K562 (cell line): ENCODE measurements around the gene PPM1H. TPM values are rescaled to one million over a fixed set of nuclear protein-coding genes. Genes with fewer than 3 reads are reported as not detected.

Experiments used
- ATAC-seq: fragments of 200-7000 bp; cut with Tn5 transposase; 3 replicates; pipeline ENCODE4 v1.9.1; 2020; ENCODE audit warnings: moderate library complexity
- BruUV-seq: library from RNA; stranded (reverse); fragments of 400-500 nt; replicated peaks from 2 replicates; lab custom pipeline; 2021; lab: Mats Ljungman, UMichigan
- CTCF ChIA-PET: fragments of 300-600 bp; formaldehyde crosslinking; extraction: SDS; loops from one replicate; lab custom pipeline; 2021; ENCODE audit warnings: low intra/inter-chr PET ratio; lab: Yijun Ruan, JAX
- POLR2A ChIA-PET: fragments of 300-600, 350-650 bp; sonication (Branson Sonifier 250); formaldehyde crosslinking; extraction: SDS; loops from one replicate; lab custom pipeline; 2021; ENCODE audit warnings: antibody characterized with exemption, inconsistent platforms; lab: Yijun Ruan, JAX
- DNase-seq, 4 experiments: peaks; one replicate each; pipeline versions ENCODE4 v3.0.0 to v3.0.0-alpha.2; 2011 to 2018; ENCODE audit warnings: low spot score in 3 of 4, mixed read lengths in 3 of 4; ENCODE audit errors: extremely low read depth in 1 of 4
- FAIRE-seq: peaks from 2 replicates; lab custom pipeline; 2011; peaks lifted over from hg19 to GRCh38; lab: Jason Lieb, UNC
- H2AFZ ChIP-seq: 2 replicates; pipeline ENCODE4 v1.6.0; 2011; ENCODE audit warnings: low read depth, low read length, control low read depth, inconsistent platforms
- H3K27ac ChIP-seq: fragments of 200-600 bp; 3 replicates; pipeline ENCODE4 v1.8.0; 2011; ENCODE audit warnings: low read depth, mild to moderate bottlenecking, control low read depth, inconsistent platforms, low read length, moderate library complexity, mixed read lengths; ENCODE audit errors: extremely low read depth
- H3K27me3 ChIP-seq, 2 experiments: fragments of 300-600 bp in 1 of 2; 2 replicates in 1 of 2; 3 replicates in 1 of 2; pipeline versions ENCODE4 v1.6.0 to v1.8.0; 2011; ENCODE audit warnings: inconsistent platforms in 2 of 2, low read length in 2 of 2, mild to moderate bottlenecking in 1 of 2, mixed read lengths in 1 of 2, moderate library complexity in 1 of 2; ENCODE audit not compliant: control insufficient read depth in 2 of 2, insufficient read depth in 2 of 2
- H3K36me3 ChIP-seq: fragments of 300-600 bp; 3 replicates; pipeline ENCODE4 v1.8.0; 2011; ENCODE audit warnings: mild to moderate bottlenecking, low read length, inconsistent platforms; ENCODE audit not compliant: control insufficient read depth, insufficient read depth
- H3K4me1 ChIP-seq, 2 experiments: fragments of 200-600 bp in 1 of 2; replicated peaks in 1 of 2; 2 replicates in 1 of 2; 3 replicates in 1 of 2; pipeline versions ENCODE4 v1.5.1 to v1.8.0; 2011; ENCODE audit warnings: inconsistent platforms in 2 of 2, low read length in 2 of 2, mild to moderate bottlenecking in 1 of 2, mixed read lengths in 1 of 2, moderate library complexity in 1 of 2; ENCODE audit not compliant: control insufficient read depth in 2 of 2, insufficient read depth in 2 of 2
- H3K4me2 ChIP-seq: 2 replicates; pipeline ENCODE4 v1.6.1; 2011; ENCODE audit warnings: low read length, control low read depth, inconsistent platforms, mixed read lengths; ENCODE audit not compliant: insufficient read depth
- H3K4me3 ChIP-seq: fragments of 200-600 bp; sonication (generic), shearing (Covaris generic); 2 replicates; pipeline ENCODE4 v1.5.1; 2016; ENCODE audit warnings: control low read depth, inconsistent platforms
- H3K79me2 ChIP-seq: fragments of 200-600 bp; 3 replicates; pipeline ENCODE4 v1.8.0; 2011; ENCODE audit warnings: low read length, inconsistent platforms; ENCODE audit not compliant: control insufficient read depth, insufficient read depth
- H3K9ac ChIP-seq, 2 experiments: 2 replicates each; pipeline versions ENCODE4 v1.6.0 to v1.6.1; 2011; ENCODE audit warnings: low read depth in 2 of 2, low read length in 2 of 2, control low read depth in 1 of 2, inconsistent platforms in 1 of 2, mild to moderate bottlenecking in 1 of 2, mixed read lengths in 1 of 2; ENCODE audit not compliant: insufficient read depth in 1 of 2
- H3K9me1 ChIP-seq: one replicate; pipeline ENCODE4 v1.6.0; 2011; ENCODE audit warnings: inconsistent platforms, mild to moderate bottlenecking, low read length, moderate library complexity; ENCODE audit not compliant: control insufficient read depth, insufficient read depth
- H3K9me3 ChIP-seq: replicated peaks from 2 replicates; pipeline ENCODE4 v1.5.1; 2011; ENCODE audit warnings: low read depth, low read length, inconsistent platforms; ENCODE audit not compliant: control insufficient read depth, insufficient read depth
- H4K20me1 ChIP-seq: replicated peaks from 2 replicates; pipeline ENCODE4 v1.6.1; 2011; ENCODE audit warnings: low read length, inconsistent platforms, mixed read lengths; ENCODE audit not compliant: control insufficient read depth, insufficient read depth
- ADNP ChIP-seq: fragments of 200-800 bp; sonication (Bioruptor generic); IDR thresholded peaks from 2 replicates; pipeline ENCODE4 v1.6.1; 2016; ENCODE audit warnings: missing genetic modification characterization, missing compliant biosample characterization
- E2F4 ChIP-seq: sonication (generic); formaldehyde crosslinking; IDR thresholded peaks from 2 replicates; pipeline ENCODE4 v1.8.0; 2022; ENCODE audit warnings: mild to moderate bottlenecking, low read depth, missing genetic modification reagents
- ELF1 ChIP-seq: fragments of 200-800 bp; sonication (Bioruptor generic); IDR thresholded peaks from 2 replicates; pipeline ENCODE4 v1.6.1; 2016; ENCODE audit warnings: missing genetic modification characterization, missing compliant biosample characterization
- LEF1 ChIP-seq: fragments of 450-650 bp; IDR thresholded peaks from 2 replicates; pipeline ENCODE4 v1.6.1; 2016; ENCODE audit warnings: mild to moderate bottlenecking
- PTBP1 ChIP-seq: fragments of 200-400 bp; formaldehyde crosslinking; IDR thresholded peaks from 2 replicates; pipeline ENCODE4 v1.6.1; 2017; ENCODE audit warnings: low read depth, low read length
- RHOXF2B ChIP-seq: fragments of 250-450 bp; sonication (Bioruptor Pico); conservative IDR thresholded peaks from 2 replicates; pipeline ENCODE4 v1.5.1; 2021
- STAT6 ChIP-seq: sonication (generic); formaldehyde crosslinking; IDR thresholded peaks from 2 replicates; pipeline ENCODE4 v1.8.1; 2023; ENCODE audit warnings: mild to moderate bottlenecking, missing genetic modification reagents
- USF2 ChIP-seq: sonication (generic); formaldehyde crosslinking; IDR thresholded peaks from 2 replicates; pipeline ENCODE4 v1.5.0; 2020; ENCODE audit warnings: missing genetic modification reagents
- WGBS: fragments of 100-300 bp; shearing (Covaris generic); methylation state at CpG from one replicate; pipeline ENCODE4 v1.1.6; 2016; ENCODE audit warnings: low coverage, mixed read lengths; ENCODE audit not compliant: insufficient coverage; ENCODE audit errors: missing lambda C conversion rate; 5-methylcytosine and 5-hydroxymethylcytosine counted together
- in situ Hi-C: fragments of 300-500 bp; cut with MboI; formaldehyde crosslinking; loops from 4 replicates; pipeline ENCODE4 v1.15.0; 2018; ENCODE audit warnings: inconsistent platforms, mixed read lengths
- intact Hi-C: fragments of 100-400 bp; cut with micrococcal nuclease; formaldehyde crosslinking; loops from 2 replicates; pipeline ENCODE4 v1.14.2; 2022
- polyA plus RNA-seq, 8 experiments: library from polyadenylated mRNA; depleted of rRNA in 4 of 8; stranded (reverse) in 5 of 8; unstranded in 3 of 8; fragments of >200 nt; fragmentation: Nextera tagmentation in 2 of 8; fragmentation: Illumina TruSeq in 1 of 8; extraction: Ambion mirVana in 2 of 8; extraction: Trizol in 1 of 8; gene quantifications; 2 replicates each; pipeline versions ENCODE4 v1.2.1 to v1.2.3, GENCODE V29; 2011 to 2014; ENCODE audit warnings: inconsistent platforms in 1 of 8, missing spikeins in 1 of 8
- total RNA-seq, 7 experiments: library from RNA; depleted of rRNA in 6 of 7; stranded (reverse); fragments of >200 nt in 6 of 7; fragmentation: Illumina TruSeq in 2 of 7; extraction: Trizol in 2 of 7; gene quantifications; 2 replicates each; pipeline versions ENCODE4 v1.2.1 to v1.2.3, GENCODE V29; 2011 to 2021; ENCODE audit warnings: low replicate concordance in 1 of 7
- TF ChIP-seq, protein P1 (sequence below): sonication (generic); formaldehyde crosslinking; IDR thresholded peaks from 2 replicates; pipeline ENCODE4 v1.8.0; 2022; ENCODE audit warnings: mild to moderate bottlenecking, missing genetic modification reagents
- TF ChIP-seq, protein P2 (sequence below): sonication (generic); formaldehyde crosslinking; IDR thresholded peaks from 2 replicates; pipeline ENCODE4 v1.8.0; 2022; ENCODE audit warnings: mild to moderate bottlenecking, missing genetic modification reagents
- TF ChIP-seq, protein P3 (sequence below): fragments of 450-650 bp; IDR thresholded peaks from 2 replicates; pipeline ENCODE4 v1.6.1; 2016; ENCODE audit warnings: antibody characterized with exemption

Gene PPM1H
- total and polyA plus RNA-seq, 9 of the 15 experiments (the other 6 are each of a cell fraction or from before 2014, with no cell fraction given), result 5.3 to 29.3 (median 11.3) TPM

DNA sequence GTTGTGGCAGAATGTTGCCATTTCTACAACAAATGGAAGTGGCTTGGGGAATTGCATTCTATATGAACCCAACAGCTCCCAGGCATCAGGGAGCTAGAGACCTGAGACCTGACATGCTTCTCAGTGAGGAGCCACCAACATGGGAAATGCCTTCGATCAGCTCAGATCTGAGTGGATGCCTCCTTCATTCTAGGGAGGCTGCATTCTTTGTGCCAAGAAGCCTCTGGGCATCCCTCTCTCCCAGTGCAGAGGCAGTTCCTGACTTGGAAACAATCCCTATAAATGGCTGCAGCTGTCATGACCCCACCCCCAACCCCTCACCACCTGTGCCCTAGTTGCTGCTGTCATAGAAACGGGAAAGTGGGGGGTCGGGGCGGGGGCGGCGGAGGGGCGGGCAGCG lies 196.3 kb downstream of the PPM1H start:
- Histone ChIP-seq H3K4me3 (no peak overlapping the region), H3K9me3 (no peaks in the 10 kb centered on the region), H3K4me1 (no peaks in the 10 kb centered on the region; a peak in 1 of 5 replicates), H4K20me1 (no peaks in the 10 kb centered on the region), H3K79me2 (no peaks in the 10 kb centered on the region), H3K9me1 (no peaks in the 10 kb centered on the region), H2AFZ (no peak overlapping the region), H3K27me3 (no peaks in the 10 kb centered on the region; a peak in 1 of 5 replicates), H3K27ac (no peak overlapping the region), H3K9ac (no peak overlapping the region), H3K36me3 (peaks cover 10% of the 10 kb centered on the region; the same call in 1 of the 3 replicates), H3K4me2 (no peak overlapping the region)
- WGBS, result 34% methylated on average over 3 of the region's 8 CpGs
- CTCF ChIA-PET, result no interaction called here
- POLR2A ChIA-PET, result interaction anchor here (1.1 to 1.3 kb wide), 2 partner anchors 9 to 46 kb away, joined by 3 to 5 read pairs; no protein-coding TSS in a partner anchor
- in situ Hi-C loops (no loop called here), intact Hi-C loops (no loop called here)
- ATAC-seq (no peak), DNase-seq (no peak), FAIRE-seq (no peak)
- BruUV-seq, result no TSS peak
- TF ChIP-seq STAT6 (CRISPR knock-in tag) (no peak), ADNP (tag) (no peak), LEF1 (no peak), E2F4 (CRISPR knock-in tag) (no peak), PTBP1 (no peak), USF2 (CRISPR knock-in tag) (no peak), RHOXF2B (CRISPR knock-in tag) (no peak), ELF1 (tag) (no peak)
- TF ChIP-seq, protein P1, sequence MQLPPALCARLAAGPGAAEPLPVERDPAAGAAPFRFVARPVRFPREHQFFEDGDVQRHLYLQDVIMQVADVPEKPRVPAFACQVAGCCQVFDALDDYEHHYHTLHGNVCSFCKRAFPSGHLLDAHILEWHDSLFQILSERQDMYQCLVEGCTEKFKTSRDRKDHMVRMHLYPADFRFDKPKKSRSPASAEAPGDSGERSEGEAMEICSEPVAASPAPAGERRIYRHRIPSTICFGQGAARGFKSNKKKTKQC, result no peak
- TF ChIP-seq, protein P2, sequence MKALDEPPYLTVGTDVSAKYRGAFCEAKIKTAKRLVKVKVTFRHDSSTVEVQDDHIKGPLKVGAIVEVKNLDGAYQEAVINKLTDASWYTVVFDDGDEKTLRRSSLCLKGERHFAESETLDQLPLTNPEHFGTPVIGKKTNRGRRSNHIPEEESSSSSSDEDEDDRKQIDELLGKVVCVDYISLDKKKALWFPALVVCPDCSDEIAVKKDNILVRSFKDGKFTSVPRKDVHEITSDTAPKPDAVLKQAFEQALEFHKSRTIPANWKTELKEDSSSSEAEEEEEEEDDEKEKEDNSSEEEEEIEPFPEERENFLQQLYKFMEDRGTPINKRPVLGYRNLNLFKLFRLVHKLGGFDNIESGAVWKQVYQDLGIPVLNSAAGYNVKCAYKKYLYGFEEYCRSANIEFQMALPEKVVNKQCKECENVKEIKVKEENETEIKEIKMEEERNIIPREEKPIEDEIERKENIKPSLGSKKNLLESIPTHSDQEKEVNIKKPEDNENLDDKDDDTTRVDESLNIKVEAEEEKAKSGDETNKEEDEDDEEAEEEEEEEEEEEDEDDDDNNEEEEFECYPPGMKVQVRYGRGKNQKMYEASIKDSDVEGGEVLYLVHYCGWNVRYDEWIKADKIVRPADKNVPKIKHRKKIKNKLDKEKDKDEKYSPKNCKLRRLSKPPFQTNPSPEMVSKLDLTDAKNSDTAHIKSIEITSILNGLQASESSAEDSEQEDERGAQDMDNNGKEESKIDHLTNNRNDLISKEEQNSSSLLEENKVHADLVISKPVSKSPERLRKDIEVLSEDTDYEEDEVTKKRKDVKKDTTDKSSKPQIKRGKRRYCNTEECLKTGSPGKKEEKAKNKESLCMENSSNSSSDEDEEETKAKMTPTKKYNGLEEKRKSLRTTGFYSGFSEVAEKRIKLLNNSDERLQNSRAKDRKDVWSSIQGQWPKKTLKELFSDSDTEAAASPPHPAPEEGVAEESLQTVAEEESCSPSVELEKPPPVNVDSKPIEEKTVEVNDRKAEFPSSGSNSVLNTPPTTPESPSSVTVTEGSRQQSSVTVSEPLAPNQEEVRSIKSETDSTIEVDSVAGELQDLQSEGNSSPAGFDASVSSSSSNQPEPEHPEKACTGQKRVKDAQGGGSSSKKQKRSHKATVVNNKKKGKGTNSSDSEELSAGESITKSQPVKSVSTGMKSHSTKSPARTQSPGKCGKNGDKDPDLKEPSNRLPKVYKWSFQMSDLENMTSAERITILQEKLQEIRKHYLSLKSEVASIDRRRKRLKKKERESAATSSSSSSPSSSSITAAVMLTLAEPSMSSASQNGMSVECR, result no peak
- TF ChIP-seq, protein P3, sequence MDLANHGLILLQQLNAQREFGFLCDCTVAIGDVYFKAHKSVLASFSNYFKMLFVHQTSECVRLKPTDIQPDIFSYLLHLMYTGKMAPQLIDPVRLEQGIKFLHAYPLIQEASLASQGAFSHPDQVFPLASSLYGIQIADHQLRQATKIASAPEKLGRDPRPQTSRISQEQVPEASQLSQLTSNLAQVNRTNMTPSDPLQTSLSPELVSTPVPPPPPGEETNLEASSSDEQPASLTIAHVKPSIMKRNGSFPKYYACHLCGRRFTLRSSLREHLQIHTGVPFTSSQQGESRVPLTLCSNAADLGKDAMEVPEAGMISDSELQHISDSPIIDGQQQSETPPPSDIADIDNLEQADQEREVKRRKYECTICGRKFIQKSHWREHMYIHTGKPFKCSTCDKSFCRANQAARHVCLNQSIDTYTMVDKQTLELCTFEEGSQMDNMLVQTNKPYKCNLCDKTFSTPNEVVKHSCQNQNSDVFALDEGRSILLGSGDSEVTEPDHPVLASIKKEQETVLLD, result no peak
